Astrocyte (in vitro differentiated cells and primary cell): ENCODE data around the gene LRIG1. TPM values are rescaled to one million over a fixed set of nuclear protein-coding genes. Genes with fewer than 3 reads are reported as not detected.

Experiments
- DNase-seq: peaks from one replicate; pipeline ENCODE4 v3.0.0-alpha.2; 2010; ENCODE audit warnings: low read depth
- FAIRE-seq: peaks from 2 replicates; lab custom pipeline; 2011; peaks lifted over from hg19 to GRCh38; lab: Jason Lieb, UNC
- H2AFZ ChIP-seq: 2 replicates; pipeline ENCODE4 v1.6.0; 2012; ENCODE audit warnings: low read depth, low read length, inconsistent platforms
- H3K27ac ChIP-seq: 2 replicates; pipeline ENCODE4 v1.5.1; 2011; ENCODE audit warnings: low read depth, low read length, inconsistent platforms
- H3K27me3 ChIP-seq: 2 replicates; pipeline ENCODE4 v1.6.0; 2011; ENCODE audit warnings: low read length, inconsistent platforms; ENCODE audit not compliant: insufficient read depth
- H3K36me3 ChIP-seq: 2 replicates; pipeline ENCODE4 v1.5.1; 2011; ENCODE audit warnings: low read length, inconsistent platforms; ENCODE audit not compliant: insufficient read depth
- H3K4me1 ChIP-seq: 2 replicates; pipeline ENCODE4 v1.5.1; 2011; ENCODE audit warnings: low read length, inconsistent platforms; ENCODE audit not compliant: insufficient read depth
- H3K4me2 ChIP-seq: 2 replicates; pipeline ENCODE4 v1.6.0; 2012; ENCODE audit warnings: low read length, inconsistent platforms
- H3K4me3 ChIP-seq: 2 replicates; pipeline ENCODE4 v1.5.1; 2011; ENCODE audit warnings: low read depth, mild to moderate bottlenecking, low read length, inconsistent platforms; ENCODE audit not compliant: insufficient read depth
- H3K79me2 ChIP-seq: 2 replicates; pipeline ENCODE4 v1.6.0; 2012; ENCODE audit warnings: mild to moderate bottlenecking, low read length, inconsistent platforms; ENCODE audit not compliant: insufficient read depth
- H3K9ac ChIP-seq: 2 replicates; pipeline ENCODE4 v1.6.0; 2012; ENCODE audit warnings: mild to moderate bottlenecking, low read length, inconsistent platforms
- H3K9me3 ChIP-seq: 2 replicates; pipeline ENCODE4 v1.5.1; 2012; ENCODE audit warnings: low read depth, mild to moderate bottlenecking, low read length, inconsistent platforms; ENCODE audit not compliant: insufficient read depth
- H4K20me1 ChIP-seq: 2 replicates; pipeline ENCODE4 v1.6.0; 2012; ENCODE audit warnings: low read length, inconsistent platforms; ENCODE audit not compliant: insufficient read depth
- H3K27ac Mint-ChIP-seq: one replicate; pipeline ENCODE4 v1.8.0; 2021; ENCODE audit warnings: mild to moderate bottlenecking, mixed read lengths; ENCODE audit not compliant: unreplicated experiment
- H3K27me3 Mint-ChIP-seq: one replicate; pipeline ENCODE4 v1.8.0; 2021; ENCODE audit warnings: low read depth, mixed read lengths; ENCODE audit not compliant: unreplicated experiment
- H3K36me3 Mint-ChIP-seq: one replicate; pipeline ENCODE4 v1.8.0; 2021; ENCODE audit warnings: low read depth, mixed read lengths; ENCODE audit not compliant: unreplicated experiment
- H3K4me1 Mint-ChIP-seq: one replicate; pipeline ENCODE4 v1.8.0; 2021; ENCODE audit warnings: low read depth, mixed read lengths; ENCODE audit not compliant: unreplicated experiment
- H3K4me3 Mint-ChIP-seq: one replicate; pipeline ENCODE4 v1.8.0; 2021; ENCODE audit warnings: mild to moderate bottlenecking, moderate library complexity, mixed read lengths; ENCODE audit not compliant: unreplicated experiment
- H3K9me3 Mint-ChIP-seq: one replicate; pipeline ENCODE4 v1.8.0; 2021; ENCODE audit warnings: mild to moderate bottlenecking, mixed read lengths; ENCODE audit not compliant: unreplicated experiment
- CTCF ChIP-seq: IDR thresholded peaks from 2 replicates; pipeline ENCODE4 v1.5.1; 2011; ENCODE audit warnings: low read depth, mild to moderate bottlenecking, inconsistent platforms, low read length, moderate library complexity; ENCODE audit not compliant: insufficient read depth
- EZH2 ChIP-seq: IDR thresholded peaks from 2 replicates; pipeline ENCODE4 v1.6.1; 2012; ENCODE audit warnings: mild to moderate bottlenecking, low read length, inconsistent platforms; ENCODE audit not compliant: insufficient read depth
- total RNA-seq: library from RNA; stranded (reverse); gene quantifications from 2 replicates; pipeline ENCODE4 v1.2.1, GENCODE V29; 2021

Gene LRIG1
- total RNA-seq, 1 donor from 2014 or later, result 39.7 TPM

GRCh38 chr3:66383998-66384745 is 116.7 kb downstream of the LRIG1 start:
- peaks cover 29% of the 10 kb centered on the region for H3K36me3 ChIP-seq
- Mint-ChIP-seq H3K9me3 (peaks cover 9% of the 10 kb centered on the region), H3K27me3 (no peaks in the 10 kb centered on the region), H3K4me1 (peaks cover 2% of the 10 kb centered on the region), H3K4me3 (no peak overlapping the region), H3K36me3 (peaks cover 50% of the 10 kb centered on the region), H3K27ac (no peak overlapping the region)
- DNase-seq (no peak), FAIRE-seq (no peak)
- H3K4me1 ChIP-seq, result no peaks in the 10 kb centered on the region
- no peaks in the 10 kb centered on the region for H3K79me2 ChIP-seq
- TF ChIP-seq EZH2 (no peak), CTCF (no peak)
- H3K27me3 ChIP-seq, result no peaks in the 10 kb centered on the region
- no peak overlapping the region for H2AFZ ChIP-seq
- H3K9me3 ChIP-seq, result peaks cover 4% of the 10 kb centered on the region
- H3K4me2 ChIP-seq, result no peak overlapping the region
- no peak overlapping the region for H3K9ac ChIP-seq
- H3K27ac ChIP-seq, result no peak overlapping the region
- no peak overlapping the region for H3K4me3 ChIP-seq
- H4K20me1 ChIP-seq, result no peaks in the 10 kb centered on the region

GRCh38 chr3:66383023-66383422 is 117.8 kb downstream of the LRIG1 start:
- Mint-ChIP-seq H3K4me1 (no peaks in the 10 kb centered on the region), H3K9me3 (peaks cover 9% of the 10 kb centered on the region), H3K27me3 (no peaks in the 10 kb centered on the region), H3K36me3 (peaks cover 50% of the 10 kb centered on the region), H3K27ac (no peak overlapping the region), H3K4me3 (no peak overlapping the region)
- H3K79me2 ChIP-seq, result no peaks in the 10 kb centered on the region
- H3K27me3 ChIP-seq, result no peaks in the 10 kb centered on the region
- H3K36me3 ChIP-seq, result peaks cover 40% of the 10 kb centered on the region
- no peak overlapping the region for H3K4me2 ChIP-seq
- H2AFZ ChIP-seq, result no peak overlapping the region
- TF ChIP-seq CTCF, result no peak
- no peak for TF ChIP-seq EZH2
- FAIRE-seq (no peak), DNase-seq (no peak)
- H4K20me1 ChIP-seq, result no peaks in the 10 kb centered on the region
- H3K9me3 ChIP-seq, result peaks cover 4% of the 10 kb centered on the region
- H3K27ac ChIP-seq, result no peak overlapping the region
- no peak overlapping the region for H3K9ac ChIP-seq
- no peak overlapping the region for H3K4me3 ChIP-seq
- no peaks in the 10 kb centered on the region for H3K4me1 ChIP-seq

GRCh38 chr3:66382142-66382541 is 118.7 kb downstream of the LRIG1 start:
- H2AFZ ChIP-seq, result no peak overlapping the region
- H3K27me3 ChIP-seq, result no peaks in the 10 kb centered on the region
- peaks cover 4% of the 10 kb centered on the region for H4K20me1 ChIP-seq
- DNase-seq (no peak), FAIRE-seq (no peak)
- no peak for TF ChIP-seq CTCF
- TF ChIP-seq EZH2, result no peak
- Mint-ChIP-seq H3K27ac (no peak overlapping the region), H3K27me3 (no peaks in the 10 kb centered on the region), H3K4me3 (no peak overlapping the region), H3K36me3 (peaks cover 51% of the 10 kb centered on the region), H3K9me3 (peaks cover 9% of the 10 kb centered on the region), H3K4me1 (peaks cover 1% of the 10 kb centered on the region)
- no peak overlapping the region for H3K4me3 ChIP-seq
- H3K9ac ChIP-seq, result no peak overlapping the region
- no peak overlapping the region for H3K4me2 ChIP-seq
- H3K9me3 ChIP-seq, result peaks cover 4% of the 10 kb centered on the region
- peaks cover 43% of the 10 kb centered on the region for H3K36me3 ChIP-seq
- no peaks in the 10 kb centered on the region for H3K79me2 ChIP-seq
- H3K4me1 ChIP-seq, result peaks cover 3% of the 10 kb centered on the region
- no peak overlapping the region for H3K27ac ChIP-seq
